ENCODE results near the gene MRPL24.

MRPL24 gene

GRCh38 chr1:156744344-156744743 lies 3.5 kb upstream of the MRPL24 start:
- ATAC-seq: no peak
- no peak for TF ChIP-seq CREB5 (CRISPR knock-in tag; IDR thresholded peaks at IDR 0.05; ENCODE audit: low read depth)

GRCh38 chr1:156743367-156744302 lies 2.7 kb upstream of the MRPL24 start:
- no peak for ATAC-seq
- no peak for TF ChIP-seq RARB (CRISPR knock-in tag; IDR thresholded peaks at IDR 0.05)
- TF ChIP-seq ARNTL (CRISPR knock-in tag; IDR thresholded peaks at IDR 0.05; ENCODE audit: borderline replicate concordance, low read depth): no peak
- no peak for TF ChIP-seq ZFP3 (CRISPR knock-in tag; IDR thresholded peaks at IDR 0.05)
- TF ChIP-seq ISL1 (CRISPR knock-in tag; IDR thresholded peaks at IDR 0.05): no peak
- no peak for TF ChIP-seq ZC3H10 (CRISPR knock-in tag; IDR thresholded peaks at IDR 0.05)
- TF ChIP-seq ZFP30 (CRISPR knock-in tag; IDR thresholded peaks at IDR 0.05): no peak
- no peak for TF ChIP-seq TOX (CRISPR knock-in tag; IDR thresholded peaks at IDR 0.05; ENCODE audit: borderline replicate concordance)
- no peak for TF ChIP-seq TSHZ2 (CRISPR knock-in tag; IDR thresholded peaks at IDR 0.05)
- no peak for TF ChIP-seq ZNF8 (CRISPR knock-in tag; IDR thresholded peaks at IDR 0.05)
- no peak for TF ChIP-seq PATZ1 (CRISPR knock-in tag; IDR thresholded peaks at IDR 0.05; ENCODE audit: borderline replicate concordance)
- TF ChIP-seq OSR1 (CRISPR knock-in tag; IDR thresholded peaks at IDR 0.05): no peak
- TF ChIP-seq GLIS3 (CRISPR knock-in tag; IDR thresholded peaks at IDR 0.05): no peak
- TF ChIP-seq ESRRG (CRISPR knock-in tag; IDR thresholded peaks at IDR 0.05): no peak
- TF ChIP-seq CREB5 (CRISPR knock-in tag; IDR thresholded peaks at IDR 0.05; ENCODE audit: low read depth): no peak
- no peak for TF ChIP-seq CSRNP3 (CRISPR knock-in tag; IDR thresholded peaks at IDR 0.05)
- no peak for TF ChIP-seq ZNF565 (CRISPR knock-in tag; conservative IDR thresholded peaks at IDR 0.05; ENCODE audit: low read depth)
- TF ChIP-seq PPARA (CRISPR knock-in tag; IDR thresholded peaks at IDR 0.05; ENCODE audit: borderline replicate concordance): no peak

GRCh38 chr1:156742801-156743200 lies 1.9 kb upstream of the MRPL24 start:
- TF ChIP-seq ZFP30 (CRISPR knock-in tag; IDR thresholded peaks at IDR 0.05) (no peak), ESRRG (CRISPR knock-in tag; IDR thresholded peaks at IDR 0.05) (no peak), PATZ1 (CRISPR knock-in tag; IDR thresholded peaks at IDR 0.05; ENCODE audit: borderline replicate concordance) (no peak), OSR1 (CRISPR knock-in tag; IDR thresholded peaks at IDR 0.05) (no peak), ARNTL (CRISPR knock-in tag; IDR thresholded peaks at IDR 0.05; ENCODE audit: borderline replicate concordance, low read depth) (no peak)
- ATAC-seq: no peak

Measured in SK-N-SH treated with all-trans-retinoic acid at 6 μM for 48 hours (cell line).